ENCODE measurements around the gene NPIPA1.
"Not testable (repeated sequence)": the region's sequence is repeated elsewhere in the genome, so short reads cannot be mapped to it uniquely, and the experiment has no call there.

Gene NPIPA1

GRCh38 chr16:14976971-14977736 is 39.9 kb downstream of the NPIPA1 start:
- DNase-seq (ENCODE audit: low read depth in 2 of 2): not testable (repeated sequence)

DNA sequence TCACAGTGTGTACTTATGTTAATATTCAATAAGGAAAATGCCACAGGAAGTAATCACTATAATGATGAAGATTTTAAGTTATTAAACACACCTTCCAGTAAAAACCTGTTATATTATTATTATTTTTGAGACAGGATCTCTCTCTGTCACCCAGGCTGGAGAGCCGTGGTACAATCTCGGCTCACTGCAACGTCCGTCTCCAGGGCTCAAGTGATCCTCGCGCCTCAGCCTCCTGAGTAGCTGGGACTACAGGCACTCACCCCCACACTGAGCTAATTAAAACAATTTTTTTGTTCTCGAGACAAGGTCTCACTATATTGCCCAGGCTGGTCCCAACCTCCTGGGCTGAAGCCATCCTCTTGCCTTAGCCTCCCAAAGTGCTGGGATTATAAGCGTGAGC is 41.0 kb downstream of the NPIPA1 start:
- DNase-seq (ENCODE audit: low read depth in 2 of 2): not testable (repeated sequence)

DNA sequence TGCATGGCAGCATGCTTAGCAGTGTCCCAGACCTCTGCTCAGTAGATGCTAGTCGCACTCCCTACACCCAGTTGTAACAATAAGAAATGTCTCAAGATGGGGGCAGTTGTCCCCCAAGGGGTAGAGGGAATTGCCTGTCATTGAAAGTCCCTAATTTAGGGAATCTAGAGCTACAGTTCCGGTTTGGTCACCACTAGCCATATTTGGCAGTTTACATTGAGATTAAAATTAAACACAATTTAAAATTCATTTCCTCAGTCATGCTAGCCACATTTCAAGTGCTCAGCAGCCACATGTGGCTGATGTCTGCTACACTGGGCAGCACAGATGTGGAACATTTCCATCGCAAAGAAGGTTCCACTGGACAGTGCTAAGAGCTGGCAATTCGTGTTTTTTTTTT is 41.7 kb downstream of the NPIPA1 start:
- DNase-seq (ENCODE audit: low read depth in 2 of 2): not testable (repeated sequence)

GRCh38 chr16:14981234-14981633 is 44.0 kb downstream of the NPIPA1 start:
- DNase-seq (ENCODE audit: low read depth in 2 of 2): not testable (repeated sequence)

DNA sequence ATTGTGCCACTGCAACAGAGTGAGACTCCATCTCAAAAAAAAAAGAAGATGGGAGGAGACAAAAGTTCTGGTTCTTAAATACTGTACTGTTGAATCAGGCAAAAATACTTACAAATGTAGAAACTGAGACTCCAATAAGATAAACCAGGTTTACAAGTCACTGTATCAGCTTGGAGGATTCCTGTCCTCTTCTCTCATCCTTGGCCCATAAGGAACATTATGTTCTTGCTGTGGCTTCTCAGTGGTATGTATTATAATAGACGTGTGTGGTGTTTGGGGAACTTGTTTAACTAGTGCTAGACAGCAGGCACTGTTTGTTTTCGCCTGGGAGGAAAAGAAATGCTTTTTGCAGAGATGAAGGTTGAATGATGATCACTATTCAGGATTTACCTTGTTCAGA is 45.3 kb downstream of the NPIPA1 start:
- DNase-seq (ENCODE audit: low read depth in 2 of 2): not testable (repeated sequence)

- DNase-seq (ENCODE audit: low read depth in 2 of 2): not testable (repeated sequence)
Measured at GRCh38 chr16:14988092-14988491, 50.8 kb downstream of the NPIPA1 start.

DNA sequence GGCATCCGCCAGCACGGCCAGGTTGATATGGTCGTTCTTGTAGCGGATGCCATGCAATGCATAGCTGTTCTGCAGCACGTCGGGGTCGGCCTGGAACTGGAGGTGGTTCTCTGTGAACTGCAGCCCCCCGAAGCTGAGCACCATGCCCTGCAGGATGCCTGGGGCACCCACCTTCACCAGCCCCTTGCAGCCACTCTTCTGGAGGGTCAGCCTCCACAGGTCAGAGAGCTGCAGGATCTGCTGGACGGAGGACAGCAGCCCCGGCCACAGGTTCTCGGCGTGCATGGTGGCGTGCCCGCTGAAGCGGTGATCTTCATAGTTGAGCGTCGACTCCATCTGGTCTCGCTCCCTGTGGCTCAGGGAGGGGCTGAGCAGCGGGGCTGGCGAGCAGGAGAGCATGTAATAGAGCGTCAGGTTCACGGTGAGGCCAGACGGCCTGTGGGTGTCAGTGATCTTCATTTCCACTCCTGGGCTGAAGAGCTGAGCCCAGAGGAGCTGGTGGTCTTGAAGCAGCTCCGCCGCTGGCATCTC is 51.5 kb downstream of the NPIPA1 start:
- not testable (repeated sequence) for DNase-seq (ENCODE audit: low read depth in 2 of 2)

DNA sequence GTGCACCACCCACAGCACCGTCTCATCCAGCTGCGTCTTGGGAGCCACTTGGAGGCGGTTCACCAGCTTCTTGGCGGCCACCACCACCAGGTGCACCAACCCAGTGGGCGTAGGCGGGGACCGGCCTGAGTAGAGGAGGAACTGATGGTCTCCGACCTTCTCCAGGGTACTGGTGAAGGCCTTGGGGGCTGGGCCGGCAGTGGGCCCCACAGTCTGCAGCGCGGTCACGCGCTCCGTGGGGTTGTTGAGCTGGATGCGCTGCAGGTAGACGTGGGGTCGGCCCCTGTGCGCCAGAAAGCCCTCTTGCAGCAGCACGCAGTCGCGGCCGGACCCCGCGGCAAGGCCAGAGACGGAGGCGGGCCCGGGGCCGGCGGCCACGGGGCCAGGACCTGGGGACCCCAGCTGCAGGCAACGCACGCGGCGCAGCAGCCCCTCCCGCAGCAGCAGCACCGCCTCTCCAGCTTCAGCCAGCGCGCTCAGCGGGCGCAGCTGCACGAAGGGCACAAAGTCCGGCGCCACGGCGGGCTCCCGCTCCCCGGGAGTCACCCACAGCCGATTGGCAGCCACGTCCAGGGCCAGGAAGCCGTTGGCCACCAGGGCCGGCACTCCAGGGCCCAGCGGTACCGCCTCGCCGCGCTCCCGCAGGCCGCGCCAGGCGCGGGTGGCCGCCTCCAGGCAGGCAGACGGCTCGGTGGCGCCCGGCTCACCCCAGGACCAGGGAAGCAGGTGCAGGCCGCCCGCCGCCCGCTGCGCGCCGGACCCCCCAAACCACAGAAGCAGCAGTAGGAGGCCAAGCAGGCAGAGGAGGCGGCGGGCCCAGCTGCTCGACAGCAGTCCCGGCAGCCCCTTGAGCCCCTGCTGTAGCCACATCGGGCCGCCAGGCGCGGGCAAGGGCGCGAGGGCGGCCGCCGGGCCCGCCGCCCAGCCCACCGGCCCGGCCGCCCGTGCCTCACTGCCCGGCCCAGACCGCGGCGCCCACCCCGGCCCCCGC is 52.3 kb downstream of the NPIPA1 start:
- DNase-seq (ENCODE audit: low read depth in 2 of 2): not testable (repeated sequence)

DNA sequence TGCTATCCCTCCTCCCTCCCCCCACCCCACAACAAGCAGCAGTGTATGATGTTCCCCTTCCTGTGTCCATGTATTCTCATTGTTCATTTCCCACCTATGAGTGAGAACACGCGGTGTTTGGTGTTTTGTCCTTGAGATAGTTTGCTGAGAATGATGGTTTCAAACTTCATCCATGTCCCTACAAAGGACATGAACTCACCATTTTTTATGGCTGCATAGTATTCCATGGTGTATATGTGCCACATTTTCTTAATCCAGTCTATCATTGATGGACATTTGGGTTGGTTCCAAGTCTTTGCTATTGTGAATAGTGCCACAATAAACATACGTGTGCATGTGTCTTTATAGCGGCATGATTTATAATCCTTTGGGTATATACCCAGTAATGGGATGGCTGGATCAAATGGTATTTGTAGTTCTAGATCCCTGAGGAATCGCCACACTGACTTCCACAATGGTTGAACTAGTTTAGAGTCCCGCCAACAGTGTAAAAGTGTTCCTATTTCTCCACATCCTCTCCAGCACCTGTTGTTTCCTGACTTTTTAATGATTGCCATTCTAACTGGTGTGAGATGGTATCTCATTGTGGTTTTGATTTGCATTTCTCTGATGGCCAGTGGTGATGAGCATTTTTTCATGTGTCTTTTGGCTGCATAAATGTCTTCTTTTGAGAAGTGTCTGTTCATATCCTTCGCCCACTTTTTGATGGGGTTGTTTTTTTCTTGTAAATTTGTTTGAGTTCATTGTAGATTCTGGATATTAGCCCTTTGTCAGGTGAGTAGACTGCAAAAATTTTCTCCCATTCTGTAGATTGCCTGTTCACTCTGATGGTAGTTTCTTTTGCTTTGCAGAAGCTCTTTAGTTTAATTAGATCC is 56.3 kb downstream of the NPIPA1 start:
- DNase-seq (ENCODE audit: low read depth in 2 of 2): not testable (repeated sequence)

- not testable (repeated sequence) for DNase-seq (ENCODE audit: low read depth in 2 of 2)
Measured at GRCh38 chr16:14996702-14997101, 59.5 kb downstream of the NPIPA1 start.

- DNase-seq (ENCODE audit: low read depth in 2 of 2): not testable (repeated sequence)
Measured at GRCh38 chr16:14998300-14998699, 61.1 kb downstream of the NPIPA1 start.

- not testable (repeated sequence) for DNase-seq (ENCODE audit: low read depth in 2 of 2)
Measured at GRCh38 chr16:14999845-15000244, 62.6 kb downstream of the NPIPA1 start.

Measured in stimulated activated CD8-positive, alpha-beta memory T cell treated with anti-CD3 and anti-CD28 coated beads, Interleukin-15, amount 100 ng/mL, for 48 hours (primary cell).